Keratinocyte (primary cell): ENCODE data around the gene TTN. TPM values are rescaled to one million over a fixed set of nuclear protein-coding genes. Genes with fewer than 3 reads are reported as not detected.

ENCODE experiments used
- DNase-seq: peaks from one replicate; pipeline ENCODE4 v3.0.0-alpha.2; 2011; ENCODE audit warnings: low read depth, missing footprints, low spot score
- FAIRE-seq: peaks from 2 replicates; lab custom pipeline; 2011; peaks lifted over from hg19 to GRCh38; lab: Jason Lieb, UNC
- H2AFZ ChIP-seq: 2 replicates; pipeline ENCODE4 v1.6.0; 2012; ENCODE audit warnings: low read length, control low read depth, inconsistent platforms; ENCODE audit not compliant: control insufficient read depth
- H3K27ac ChIP-seq: 2 replicates; pipeline ENCODE4 v1.5.1; 2011; ENCODE audit warnings: low read length; ENCODE audit not compliant: control insufficient read depth, insufficient read depth
- H3K27me3 ChIP-seq: 3 replicates; pipeline ENCODE4 v1.6.0; 2011; ENCODE audit warnings: low read length; ENCODE audit not compliant: control insufficient read depth, insufficient read depth; ENCODE audit errors: extremely low read depth
- H3K36me3 ChIP-seq, 2 experiments: 2 replicates in 1 of 2; 3 replicates in 1 of 2; pipeline ENCODE4 v1.5.1; 2011; ENCODE audit warnings: low read length in 2 of 2, mild to moderate bottlenecking in 1 of 2; ENCODE audit not compliant: control insufficient read depth in 2 of 2, insufficient read depth in 2 of 2; ENCODE audit errors: extremely low read depth in 1 of 2
- H3K4me1 ChIP-seq: 3 replicates; pipeline ENCODE4 v1.5.1; 2011; ENCODE audit warnings: low read length; ENCODE audit not compliant: control insufficient read depth, insufficient read depth; ENCODE audit errors: extremely low read depth
- H3K4me2 ChIP-seq: 3 replicates; pipeline ENCODE4 v1.6.0; 2011; ENCODE audit warnings: low read depth, low read length; ENCODE audit not compliant: control insufficient read depth, insufficient read depth; ENCODE audit errors: extremely low read depth
- H3K4me3 ChIP-seq, 3 experiments: fragments of 200-600 bp in 1 of 3; sonication (generic) in 1 of 3; 2 replicates in 2 of 3; 3 replicates in 1 of 3; pipeline ENCODE4 v1.5.1; 2011 to 2016; ENCODE audit warnings: low read length in 3 of 3, mild to moderate bottlenecking in 3 of 3, control low read depth in 2 of 3, inconsistent platforms in 1 of 3, low read depth in 1 of 3, mixed read lengths in 1 of 3, mixed run types in 1 of 3, moderate library complexity in 1 of 3; ENCODE audit not compliant: control insufficient read depth in 2 of 3, insufficient read depth in 2 of 3; ENCODE audit errors: extremely low read depth in 1 of 3
- H3K79me2 ChIP-seq: 2 replicates; pipeline ENCODE4 v1.6.0; 2012; ENCODE audit warnings: low read length; ENCODE audit not compliant: control insufficient read depth, insufficient read depth
- H3K9ac ChIP-seq: 3 replicates; pipeline ENCODE4 v1.6.0; 2011; ENCODE audit warnings: low read length; ENCODE audit not compliant: control insufficient read depth, insufficient read depth; ENCODE audit errors: extremely low read depth
- H3K9me1 ChIP-seq: 3 replicates; pipeline ENCODE4 v1.6.0; 2011; ENCODE audit warnings: low read length; ENCODE audit not compliant: control insufficient read depth, insufficient read depth; ENCODE audit errors: extremely low read depth
- H3K9me3 ChIP-seq: 2 replicates; pipeline ENCODE4 v1.5.1; 2012; ENCODE audit warnings: low read depth, low read length; ENCODE audit not compliant: control insufficient read depth
- H4K20me1 ChIP-seq: 3 replicates; pipeline ENCODE4 v1.6.0; 2011; ENCODE audit warnings: low read length; ENCODE audit not compliant: control insufficient read depth, insufficient read depth; ENCODE audit errors: extremely low read depth
- CTCF ChIP-seq, 3 experiments: IDR thresholded peaks in 1 of 3; conservative IDR thresholded peaks in 1 of 3; optimal IDR thresholded peaks in 1 of 3; 2 replicates in 2 of 3; 3 replicates in 1 of 3; pipeline versions ENCODE3 to v1.5.1; 2011; ENCODE audit warnings: low read length in 3 of 3, mild to moderate bottlenecking in 3 of 3, moderate library complexity in 2 of 3, control low read depth in 1 of 3, inconsistent platforms in 1 of 3; ENCODE audit not compliant: insufficient read depth in 2 of 3; ENCODE audit errors: extremely low read depth in 1 of 3
- EZH2 ChIP-seq: IDR thresholded peaks from one replicate; pipeline ENCODE4 v1.6.1; 2012; ENCODE audit warnings: inconsistent platforms, mild to moderate bottlenecking, low read length, moderate library complexity
- dilution Hi-C: fragments of 300-500 bp; cut with MboI; formaldehyde crosslinking; loops from one replicate; pipeline ENCODE4 v1.7.0; 2020; ENCODE audit warnings: low sequenced_read_pairs; ENCODE audit not compliant: extremely low pct_ligation_motif_present
- polyA plus RNA-seq, 5 experiments: library from polyadenylated mRNA; depleted of rRNA in 3 of 5; stranded (reverse) in 3 of 5; stranded (forward) in 1 of 5; unstranded in 1 of 5; fragments of >200 nt; gene quantifications; 1 replicate in 1 of 5; 2 replicates in 3 of 5; 3 replicates in 1 of 5; pipeline versions ENCODE4 v1.2.1 to v1.2.3, GENCODE V29; 2011 to 2012; ENCODE audit warnings: missing spikeins in 2 of 5, low read depth in 1 of 5, low replicate concordance in 1 of 5

Gene TTN
- polyA plus RNA-seq, 1 donor (not counting 4 experiments of a cell fraction or from before 2014, with no cell fraction given) = 0.01 TPM

DNA sequence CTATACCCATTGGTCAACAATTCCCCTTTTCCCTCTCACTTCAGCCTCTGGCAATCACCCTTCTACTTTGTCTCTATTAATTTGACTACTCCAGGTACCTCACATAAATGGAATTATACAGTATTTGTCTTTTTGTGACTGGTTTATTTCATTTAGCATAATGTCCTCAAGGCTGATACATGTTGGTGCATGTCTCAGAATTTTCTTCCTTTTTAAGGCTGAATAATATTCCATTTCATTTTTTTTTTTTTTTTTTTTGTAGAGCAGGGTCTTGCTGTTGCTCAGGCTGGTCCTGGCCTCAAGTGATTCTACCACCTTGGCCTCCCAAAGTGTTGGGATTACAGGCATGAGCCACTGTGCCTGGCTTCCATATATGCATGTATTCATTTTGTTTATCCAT is 330.7 kb downstream of the TTN start:
- peaks cover 22% of the 10 kb centered on the region for H3K4me1 ChIP-seq
- no peak overlapping the region for H2AFZ ChIP-seq
- H3K79me2 ChIP-seq = peaks cover 8% of the 10 kb centered on the region
- FAIRE-seq (no peak), DNase-seq (no peak)
- dilution Hi-C loops = no loop called here
- H3K36me3 ChIP-seq = no peaks in the 10 kb centered on the region
- TF ChIP-seq CTCF (optimal IDR thresholded peaks at IDR 0.05 in 1 of 3, IDR thresholded peaks at IDR 0.05 in 1 of 3, conservative IDR thresholded peaks at IDR 0.05 in 1 of 3; ENCODE audit: extremely low read depth in 1 of 3, insufficient read depth in 2 of 3, low read length in 3 of 3) (no peak), EZH2 (no peak)
- no peaks in the 10 kb centered on the region for H4K20me1 ChIP-seq
- H3K9me1 ChIP-seq = no peaks in the 10 kb centered on the region
- H3K9me3 ChIP-seq = no peaks in the 10 kb centered on the region
- no peak overlapping the region for H3K4me2 ChIP-seq
- no peak overlapping the region for H3K4me3 ChIP-seq
- no peaks in the 10 kb centered on the region for H3K27me3 ChIP-seq
- no peak overlapping the region for H3K27ac ChIP-seq
- no peak overlapping the region for H3K9ac ChIP-seq

Other genes starting within 250 kb of the TTN start
- gene CCDC141, start 242.7 kb upstream of the TTN start, polyA plus RNA-seq = not detected in 3 replicates